ENCODE data around the gene ITPR1. TPM values are rescaled to one million over a fixed set of nuclear protein-coding genes. Genes with fewer than 3 reads are reported as not detected.

ITPR1 gene
- total and polyA plus RNA-seq, 10 of the 15 experiments (the other 5 are each of a cell fraction or from before 2014, with no cell fraction given): 12.2 to 239 (median 28.4) TPM

DNA sequence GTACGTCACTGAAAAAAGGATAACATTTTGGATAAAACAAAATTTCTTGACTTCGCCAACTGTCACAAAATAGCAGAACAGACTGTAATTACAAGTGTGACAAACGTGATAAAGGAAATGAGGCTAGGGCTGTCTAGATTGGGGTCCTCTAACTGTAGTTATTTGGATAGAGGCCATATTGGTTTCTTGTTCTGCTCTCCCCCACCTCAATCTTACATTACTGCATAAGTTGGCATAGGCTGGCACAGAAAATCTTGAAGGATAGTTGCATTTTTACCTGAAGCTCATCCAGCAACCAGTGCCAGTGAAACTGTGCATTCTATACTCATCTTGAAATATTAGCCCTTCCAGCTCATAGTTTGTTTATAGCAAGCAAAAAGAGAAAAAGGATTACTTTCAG is 84.6 kb downstream of the ITPR1 start:
- no peaks in the 10 kb centered on the region for H3K9me3 ChIP-seq (replicated peaks; ENCODE audit: control insufficient read depth, insufficient read depth, low read length)
- H3K79me2 ChIP-seq (ENCODE audit: control insufficient read depth, insufficient read depth, low read length): peaks cover 1% of the 10 kb centered on the region
- in situ Hi-C loops (cut with MboI) (no loop called here), intact Hi-C loops (cut with micrococcal nuclease; ENCODE audit: unreplicated experiment) (no loop called here)
- TF ChIP-seq MTA2 (IDR thresholded peaks at IDR 0.05; ENCODE audit: low read depth) (no peak), SMAD1 (IDR thresholded peaks at IDR 0.05; ENCODE audit: low read depth, partially characterized antibody) (no peak), TCF7 (IDR thresholded peaks at IDR 0.05; ENCODE audit: borderline replicate concordance) (no peak), ZNF217 (IDR thresholded peaks at IDR 0.05) (no peak)
- TF ChIP-seq, protein P1, sequence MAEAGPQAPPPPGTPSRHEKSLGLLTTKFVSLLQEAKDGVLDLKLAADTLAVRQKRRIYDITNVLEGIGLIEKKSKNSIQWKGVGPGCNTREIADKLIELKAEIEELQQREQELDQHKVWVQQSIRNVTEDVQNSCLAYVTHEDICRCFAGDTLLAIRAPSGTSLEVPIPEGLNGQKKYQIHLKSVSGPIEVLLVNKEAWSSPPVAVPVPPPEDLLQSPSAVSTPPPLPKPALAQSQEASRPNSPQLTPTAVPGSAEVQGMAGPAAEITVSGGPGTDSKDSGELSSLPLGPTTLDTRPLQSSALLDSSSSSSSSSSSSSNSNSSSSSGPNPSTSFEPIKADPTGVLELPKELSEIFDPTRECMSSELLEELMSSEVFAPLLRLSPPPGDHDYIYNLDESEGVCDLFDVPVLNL (IDR thresholded peaks at IDR 0.05; ENCODE audit: low read depth, low read length): no peak
- TF ChIP-seq, protein P2, sequence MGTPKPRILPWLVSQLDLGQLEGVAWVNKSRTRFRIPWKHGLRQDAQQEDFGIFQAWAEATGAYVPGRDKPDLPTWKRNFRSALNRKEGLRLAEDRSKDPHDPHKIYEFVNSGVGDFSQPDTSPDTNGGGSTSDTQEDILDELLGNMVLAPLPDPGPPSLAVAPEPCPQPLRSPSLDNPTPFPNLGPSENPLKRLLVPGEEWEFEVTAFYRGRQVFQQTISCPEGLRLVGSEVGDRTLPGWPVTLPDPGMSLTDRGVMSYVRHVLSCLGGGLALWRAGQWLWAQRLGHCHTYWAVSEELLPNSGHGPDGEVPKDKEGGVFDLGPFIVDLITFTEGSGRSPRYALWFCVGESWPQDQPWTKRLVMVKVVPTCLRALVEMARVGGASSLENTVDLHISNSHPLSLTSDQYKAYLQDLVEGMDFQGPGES (IDR thresholded peaks at IDR 0.05): no peak
- TF ChIP-seq, protein P3, sequence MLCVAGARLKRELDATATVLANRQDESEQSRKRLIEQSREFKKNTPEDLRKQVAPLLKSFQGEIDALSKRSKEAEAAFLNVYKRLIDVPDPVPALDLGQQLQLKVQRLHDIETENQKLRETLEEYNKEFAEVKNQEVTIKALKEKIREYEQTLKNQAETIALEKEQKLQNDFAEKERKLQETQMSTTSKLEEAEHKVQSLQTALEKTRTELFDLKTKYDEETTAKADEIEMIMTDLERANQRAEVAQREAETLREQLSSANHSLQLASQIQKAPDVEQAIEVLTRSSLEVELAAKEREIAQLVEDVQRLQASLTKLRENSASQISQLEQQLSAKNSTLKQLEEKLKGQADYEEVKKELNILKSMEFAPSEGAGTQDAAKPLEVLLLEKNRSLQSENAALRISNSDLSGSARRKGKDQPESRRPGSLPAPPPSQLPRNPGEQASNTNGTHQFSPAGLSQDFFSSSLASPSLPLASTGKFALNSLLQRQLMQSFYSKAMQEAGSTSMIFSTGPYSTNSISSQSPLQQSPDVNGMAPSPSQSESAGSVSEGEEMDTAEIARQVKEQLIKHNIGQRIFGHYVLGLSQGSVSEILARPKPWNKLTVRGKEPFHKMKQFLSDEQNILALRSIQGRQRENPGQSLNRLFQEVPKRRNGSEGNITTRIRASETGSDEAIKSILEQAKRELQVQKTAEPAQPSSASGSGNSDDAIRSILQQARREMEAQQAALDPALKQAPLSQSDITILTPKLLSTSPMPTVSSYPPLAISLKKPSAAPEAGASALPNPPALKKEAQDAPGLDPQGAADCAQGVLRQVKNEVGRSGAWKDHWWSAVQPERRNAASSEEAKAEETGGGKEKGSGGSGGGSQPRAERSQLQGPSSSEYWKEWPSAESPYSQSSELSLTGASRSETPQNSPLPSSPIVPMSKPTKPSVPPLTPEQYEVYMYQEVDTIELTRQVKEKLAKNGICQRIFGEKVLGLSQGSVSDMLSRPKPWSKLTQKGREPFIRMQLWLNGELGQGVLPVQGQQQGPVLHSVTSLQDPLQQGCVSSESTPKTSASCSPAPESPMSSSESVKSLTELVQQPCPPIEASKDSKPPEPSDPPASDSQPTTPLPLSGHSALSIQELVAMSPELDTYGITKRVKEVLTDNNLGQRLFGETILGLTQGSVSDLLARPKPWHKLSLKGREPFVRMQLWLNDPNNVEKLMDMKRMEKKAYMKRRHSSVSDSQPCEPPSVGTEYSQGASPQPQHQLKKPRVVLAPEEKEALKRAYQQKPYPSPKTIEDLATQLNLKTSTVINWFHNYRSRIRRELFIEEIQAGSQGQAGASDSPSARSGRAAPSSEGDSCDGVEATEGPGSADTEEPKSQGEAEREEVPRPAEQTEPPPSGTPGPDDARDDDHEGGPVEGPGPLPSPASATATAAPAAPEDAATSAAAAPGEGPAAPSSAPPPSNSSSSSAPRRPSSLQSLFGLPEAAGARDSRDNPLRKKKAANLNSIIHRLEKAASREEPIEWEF (IDR thresholded peaks at IDR 0.05; ENCODE audit: insufficient replicate concordance, low read depth, low read length): no peak
- 74% methylated on average over 3 of the region's 3 CpGs for WGBS (ENCODE audit: insufficient coverage, insufficient replicate concordance, low lambda C conversion rate, missing lambda C conversion rate)
- H3K27ac ChIP-seq (ENCODE audit: control insufficient read depth, insufficient read depth): no peak overlapping the region
- ChIA-PET CTCF (interaction anchor here (2.1 kb wide), 1 partner anchor 10 kb away, joined by 6 read pairs; no protein-coding TSS in a partner anchor), SMC1A (ENCODE audit: uncharacterized antibody, unreplicated experiment) (interaction anchor here (1.0 to 2.5 kb wide), 4 partner anchors 10 to 70 kb away, joined by 3 to 8 read pairs (median 4); no protein-coding TSS in a partner anchor), POLR2A (interaction anchor here (0.6 to 1.5 kb wide), 2 partner anchors 10 to 613 kb away, joined by 3 read pairs; no protein-coding TSS in a partner anchor), RAD21 (ENCODE audit: unreplicated experiment) (no interaction called here)
- no peak overlapping the region for H3K9ac ChIP-seq (ENCODE audit: control insufficient read depth, insufficient read depth, low read length)
- no peak overlapping the region for H3K4me2 ChIP-seq (ENCODE audit: control insufficient read depth, insufficient read depth)
- H3K27me3 ChIP-seq (replicated peaks in 1 of 2; ENCODE audit: control insufficient read depth in 2 of 2, insufficient read depth in 2 of 2, low read length in 1 of 2): no peaks in the 10 kb centered on the region
- FAIRE-seq: peak; percentile 44
- H3K4me3 ChIP-seq: no peak overlapping the region
- H2AFZ ChIP-seq (ENCODE audit: control insufficient read depth, low read depth, low read length): no peak overlapping the region
- no TSS peak for BruUV-seq (replicated peaks)
- H3K4me1 ChIP-seq (ENCODE audit: control insufficient read depth, insufficient read depth, low read length): no peaks in the 10 kb centered on the region
- no peaks in the 10 kb centered on the region for H4K20me1 ChIP-seq (ENCODE audit: control insufficient read depth, insufficient read depth)
- H3K36me3 ChIP-seq (ENCODE audit: control insufficient read depth in 2 of 2, insufficient read depth in 2 of 2, low read length in 1 of 2): no peaks in the 10 kb centered on the region; a peak in 1 of 4 replicates
- ATAC-seq: no peak
- DNase-seq (ENCODE audit: low read depth, low spot score): no peak

Data from GM12878 (cell line).